GM11168 (cell line): Measurements from ENCODE around the gene ZEB1.
"Not testable (repeated sequence)": the region's sequence is repeated elsewhere in the genome, so short reads cannot be mapped to it uniquely, and the experiment has no call there.

ENCODE experiments used
- in situ Hi-C: fragments of 300-500 bp; cut with MboI; formaldehyde crosslinking; loops from one replicate; pipeline ENCODE4 v1.12.0; 2022; ENCODE audit warnings: low sequenced_read_pairs; ENCODE audit not compliant: unreplicated experiment

ZEB1 gene

GRCh38 chr10:31317652-31318381 is 1.2 kb upstream of the ZEB1 start:
- in situ Hi-C loops: no loop called here

DNA sequence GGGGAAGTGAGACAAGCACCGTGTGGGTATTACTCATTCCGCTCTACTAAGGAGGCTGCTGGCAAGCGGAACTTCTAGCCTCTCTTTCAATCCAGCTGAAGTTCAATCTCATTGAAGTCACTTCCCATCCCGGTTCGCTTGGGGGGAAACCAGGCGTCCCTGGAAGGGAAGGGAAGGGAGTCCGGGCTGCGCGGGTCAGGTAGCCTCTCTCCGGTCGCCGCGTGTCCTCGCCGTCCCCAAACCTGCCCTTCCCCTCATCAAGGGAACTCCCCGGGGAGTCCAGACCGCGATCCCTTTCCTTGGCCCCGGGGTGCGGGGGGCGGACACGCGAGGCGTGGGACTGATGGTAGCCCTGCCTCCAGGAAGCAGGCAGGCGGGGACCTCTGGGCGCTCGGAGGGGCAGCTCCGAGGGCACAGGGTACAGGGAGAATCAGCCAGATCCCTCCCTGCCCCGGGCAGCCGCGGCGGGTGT is 598 bp upstream of the ZEB1 start:
- in situ Hi-C loops: no loop called here

DNA sequence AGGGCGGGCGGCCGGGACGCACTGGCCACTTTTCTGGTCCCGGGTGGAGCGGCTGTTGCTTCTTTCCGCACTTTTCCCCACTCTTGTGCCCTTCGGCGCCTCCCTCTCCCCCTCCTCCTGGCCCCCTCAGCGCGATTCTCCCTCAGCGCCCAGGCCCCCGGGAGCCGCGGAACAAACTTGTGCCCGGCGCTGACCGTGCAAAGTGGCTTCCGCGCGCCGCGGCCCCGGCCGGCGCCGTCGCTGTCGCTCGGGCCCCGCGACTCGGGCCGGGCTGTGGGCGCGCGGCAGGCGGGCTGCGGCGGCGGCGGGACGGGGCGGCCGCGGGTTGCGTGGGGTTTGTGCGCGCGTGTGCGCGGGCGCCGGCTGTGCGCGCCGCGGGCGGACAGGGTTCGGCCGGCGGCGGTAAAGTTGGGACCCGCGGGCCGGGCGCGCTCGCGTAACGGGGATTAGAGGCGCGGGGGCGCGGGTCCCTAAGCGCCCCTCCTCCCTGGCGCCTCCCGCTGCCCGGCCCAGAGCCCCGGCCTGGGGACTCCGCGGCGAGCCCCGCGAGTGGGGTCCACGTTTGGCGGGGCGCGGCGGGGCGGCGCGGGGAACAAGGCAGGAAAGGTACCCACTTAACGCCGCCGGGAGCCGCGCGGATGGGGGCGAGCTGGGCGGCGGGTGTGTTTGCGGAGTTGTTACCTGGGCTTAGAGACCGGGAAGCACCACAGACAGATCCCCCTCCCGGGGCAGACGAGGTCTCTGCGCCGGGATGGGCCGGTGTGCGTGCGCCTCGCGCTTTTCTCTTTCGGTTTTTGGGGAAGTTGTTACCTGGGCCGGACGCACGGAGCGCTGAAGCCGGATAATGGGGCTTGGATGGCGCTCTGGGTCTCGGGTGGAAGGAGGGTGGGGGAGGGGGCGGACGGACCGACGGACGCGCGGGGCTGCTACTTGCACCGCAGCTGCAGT is 860 bp downstream of the ZEB1 start:
- in situ Hi-C loops: no loop called here

GRCh38 chr10:31320550-31321211 is 1.7 kb downstream of the ZEB1 start:
- in situ Hi-C loops: no loop called here

DNA sequence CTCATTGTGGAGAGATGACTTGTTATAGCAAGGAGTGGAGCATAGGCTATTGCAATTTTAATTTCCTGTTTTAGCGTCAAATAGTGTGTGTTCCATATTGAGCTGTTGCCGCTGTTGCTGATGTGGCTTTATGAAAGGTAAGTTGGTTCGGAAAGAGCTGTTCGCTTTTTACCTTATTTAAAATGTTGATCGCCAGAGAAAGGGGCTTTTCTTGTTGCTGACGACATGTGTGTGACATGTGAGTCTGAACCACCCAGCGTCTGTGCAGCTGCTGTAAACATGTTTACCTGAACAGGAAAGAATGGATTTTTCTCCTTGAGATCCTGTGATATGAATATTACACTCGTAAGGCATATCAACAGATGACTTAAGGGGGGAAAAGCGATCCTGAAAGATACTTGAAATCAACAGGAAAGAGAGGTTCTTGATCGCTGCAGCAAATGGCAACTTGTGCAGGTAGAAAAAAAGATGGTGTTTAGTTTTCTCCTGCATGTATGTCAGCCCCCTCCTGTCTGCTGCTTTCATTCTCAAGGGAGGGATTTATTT is 2.5 kb downstream of the ZEB1 start:
- in situ Hi-C loops: no loop called here

- in situ Hi-C loops: no loop called here
These were observed 3.6 kb downstream of the ZEB1 start for GRCh38 chr10:31322647-31323046.

GRCh38 chr10:31340343-31340742 is 21.3 kb downstream of the ZEB1 start:
- in situ Hi-C loops: no loop called here

- in situ Hi-C loops: no loop called here
These were observed 22.5 kb downstream of the ZEB1 start for GRCh38 chr10:31341552-31341951.

DNA sequence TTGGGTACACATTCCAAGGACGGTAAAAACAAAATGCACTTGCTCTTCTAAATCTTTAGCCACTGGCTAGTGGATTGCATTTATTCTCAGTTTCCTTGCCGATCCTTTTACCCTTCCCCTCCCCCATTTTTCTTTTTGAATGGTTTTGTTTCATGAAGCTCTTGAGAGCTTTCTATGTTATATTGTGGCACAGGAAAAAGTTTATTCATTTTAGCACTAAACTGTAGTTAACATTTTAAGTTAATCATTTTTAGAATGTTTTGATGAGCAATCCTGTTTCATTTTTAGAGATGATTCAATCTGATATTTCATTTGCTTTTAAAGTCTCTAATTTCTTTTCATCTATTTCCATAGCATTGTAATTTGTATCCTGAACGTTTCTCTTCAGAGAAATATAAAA is 24.0 kb downstream of the ZEB1 start:
- in situ Hi-C loops: no loop called here

DNA sequence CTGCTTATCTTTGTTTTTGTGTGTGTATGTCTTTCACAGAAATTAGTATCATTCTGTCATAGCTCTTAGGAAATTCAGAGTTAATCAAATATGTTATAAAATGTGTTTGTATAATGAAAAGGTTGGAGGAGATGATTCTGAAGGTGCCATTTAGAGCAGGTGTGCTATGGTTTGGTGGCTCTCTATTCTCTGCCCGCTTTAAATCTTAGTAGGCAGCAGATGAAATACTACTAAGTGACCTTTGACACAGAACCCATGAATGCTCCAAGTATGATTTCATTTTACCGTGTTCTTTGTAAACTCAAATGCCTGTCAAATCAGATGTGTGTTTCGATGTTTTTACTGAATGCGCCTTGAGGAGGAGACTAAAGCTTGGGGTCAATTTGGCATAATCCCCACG is 24.5 kb downstream of the ZEB1 start:
- in situ Hi-C loops: no loop called here

- in situ Hi-C loops: no loop called here
These were observed 26.9 kb downstream of the ZEB1 start for GRCh38 chr10:31345886-31346285.

DNA sequence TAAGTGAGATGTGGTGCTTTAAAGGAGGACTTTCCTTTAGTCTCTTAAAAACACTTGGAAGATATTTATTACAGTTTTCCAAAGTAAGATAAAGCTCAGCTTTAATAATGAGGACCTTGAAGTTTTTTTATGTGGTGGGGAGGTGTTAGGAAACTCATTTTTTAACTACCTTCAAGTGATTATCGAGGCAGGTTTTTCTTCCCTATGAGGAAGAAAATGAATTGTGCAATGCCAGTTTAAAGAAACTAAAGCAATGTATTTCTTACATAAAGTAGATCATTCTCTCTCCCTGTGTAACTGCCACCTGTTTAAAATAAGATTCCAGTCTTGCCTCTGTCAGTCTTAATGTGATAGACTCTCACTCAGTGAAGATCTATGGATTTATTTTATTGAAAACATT is 27.9 kb downstream of the ZEB1 start:
- in situ Hi-C loops: no loop called here

DNA sequence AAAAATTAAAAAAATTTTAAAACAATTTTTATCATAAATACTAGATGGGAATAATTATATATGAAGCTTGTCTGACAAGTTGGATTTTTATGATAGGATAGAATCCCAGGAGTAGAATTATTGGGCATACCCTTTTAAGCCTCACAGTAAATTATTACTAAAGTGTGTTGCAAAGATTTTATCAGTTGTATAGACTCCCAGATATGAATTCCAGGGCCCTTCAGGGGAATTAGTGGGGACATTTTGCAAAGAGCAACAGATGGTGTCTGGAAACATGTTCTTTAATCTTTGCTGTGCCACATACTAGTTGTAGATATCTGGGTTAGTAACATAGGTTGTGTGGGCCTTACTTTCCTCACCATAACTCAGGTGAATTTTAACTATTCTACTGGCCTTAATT is 28.7 kb downstream of the ZEB1 start:
- in situ Hi-C loops: no loop called here

GRCh38 chr10:31350891-31351290 is 31.9 kb downstream of the ZEB1 start:
- in situ Hi-C loops: no loop called here

DNA sequence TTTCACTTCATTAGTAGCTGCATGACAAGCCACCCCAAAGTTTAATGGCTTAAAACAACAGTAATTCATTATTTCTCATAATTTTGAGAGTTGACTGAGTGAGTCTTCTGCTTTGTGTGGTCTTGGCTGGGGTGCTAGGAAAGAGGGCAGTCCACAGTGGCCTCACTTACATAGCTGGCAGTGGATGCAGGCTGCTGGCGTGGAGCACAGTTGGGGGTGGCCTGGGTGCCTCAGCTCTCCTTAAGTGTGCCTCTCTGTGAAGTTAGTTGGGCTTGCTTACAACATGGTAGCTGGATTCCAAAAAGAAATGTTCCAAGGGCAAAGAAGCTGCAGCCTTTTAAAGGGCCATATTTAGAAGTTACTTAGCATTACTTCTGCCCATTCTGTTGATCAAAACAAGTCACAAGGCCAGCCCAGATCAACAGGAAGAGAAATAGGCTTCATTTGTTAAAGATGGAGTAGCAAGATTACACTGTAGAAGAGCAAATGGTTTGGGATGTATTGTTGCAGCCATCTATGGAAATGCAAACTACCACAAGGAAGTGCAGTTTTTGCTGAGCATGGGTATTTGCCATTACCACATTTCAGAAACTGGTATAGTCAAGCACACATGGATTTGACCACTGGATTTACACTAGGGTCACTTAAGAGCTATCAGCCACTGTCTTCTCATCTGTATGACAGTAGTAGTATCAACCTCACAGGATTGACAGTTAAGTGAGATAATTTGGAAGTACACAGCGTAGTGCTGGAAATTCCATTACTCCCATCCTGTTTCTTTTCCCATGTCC is 33.6 kb downstream of the ZEB1 start:
- in situ Hi-C loops: no loop called here

DNA sequence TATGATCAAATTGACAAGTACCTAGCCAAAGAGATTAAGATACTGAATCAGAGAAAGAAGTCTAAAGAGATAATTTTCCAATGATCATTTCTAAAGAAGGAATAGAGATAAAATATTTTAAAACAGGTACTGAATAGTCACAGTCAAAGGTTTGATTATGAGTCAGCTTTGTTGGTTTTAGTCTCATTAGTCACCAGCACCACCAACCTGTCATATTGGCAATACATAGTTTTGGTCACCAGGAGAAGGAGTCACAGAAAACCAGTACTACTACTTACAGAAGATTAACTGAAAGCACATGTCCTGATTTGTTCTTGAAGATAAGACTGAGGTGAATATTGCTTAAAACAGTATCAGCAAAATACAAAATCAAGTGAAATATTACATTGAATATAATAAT is 34.6 kb downstream of the ZEB1 start:
- in situ Hi-C loops: no loop called here

DNA sequence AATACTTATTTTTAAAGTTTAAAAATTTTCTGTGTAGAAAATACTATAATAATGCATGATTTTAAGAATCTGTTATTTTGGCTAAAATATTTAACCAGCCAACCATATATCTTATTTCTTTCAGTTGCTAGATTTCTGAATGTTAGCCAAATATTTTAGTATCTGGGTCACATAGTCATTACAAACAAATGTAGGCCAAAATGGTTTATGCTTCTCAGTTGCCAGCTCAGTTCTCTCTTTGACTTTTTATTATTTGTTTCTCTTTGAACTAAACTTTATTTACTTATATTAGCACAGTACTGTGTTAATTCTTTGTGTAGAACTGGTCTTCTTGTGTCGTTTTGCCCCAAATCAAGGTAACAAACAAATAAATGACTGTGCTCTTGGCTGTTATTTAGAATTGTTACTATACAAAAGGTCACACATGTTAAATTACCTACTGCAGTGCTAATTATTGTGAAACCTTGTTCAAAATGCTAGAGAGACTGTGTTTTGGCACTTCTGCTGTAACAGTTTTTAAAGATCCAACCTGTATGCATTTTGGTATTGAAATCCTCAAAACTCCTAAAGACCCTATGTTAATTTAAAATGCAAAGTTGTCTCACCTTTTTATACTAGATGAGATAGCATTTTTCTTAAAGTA is 39.8 kb downstream of the ZEB1 start:
- in situ Hi-C loops: no loop called here

DNA sequence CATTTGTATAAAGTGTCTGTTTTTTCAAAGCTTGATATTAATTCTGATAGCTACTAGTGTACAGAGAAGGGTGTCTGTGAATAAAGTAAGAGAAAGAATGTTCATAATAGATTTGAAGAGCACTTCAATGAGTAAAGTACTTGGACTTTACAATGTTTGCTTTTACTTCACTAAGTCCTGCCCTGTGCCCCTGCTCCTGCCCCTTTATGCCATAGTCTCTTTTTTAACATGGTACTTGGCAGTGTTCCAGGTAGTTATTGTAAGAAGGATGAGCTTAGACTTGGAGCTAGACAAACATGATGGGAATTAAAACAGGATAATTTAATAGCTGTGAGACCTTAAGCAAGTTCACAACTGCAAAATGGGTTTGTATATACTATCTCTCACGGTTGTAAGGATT is 41.0 kb downstream of the ZEB1 start:
- in situ Hi-C loops: no loop called here

GRCh38 chr10:31361475-31361874 is 42.5 kb downstream of the ZEB1 start:
- in situ Hi-C loops: not testable (repeated sequence)
